Trophoblast cell (in vitro differentiated cells and primary cell): Measurements from ENCODE around the gene CDH7.

Source experiments
- DNase-seq, 2 donors: peaks; one replicate each; pipeline ENCODE4 v3.0.0-alpha.2; 2016
- H2AFZ ChIP-seq: 2 replicates; pipeline ENCODE4 v1.6.1; 2013; ENCODE audit warnings: low read length, moderate library complexity, mild to moderate bottlenecking; ENCODE audit not compliant: insufficient read depth, poor library complexity
- H2AK5ac ChIP-seq: 2 replicates; pipeline ENCODE4 v1.6.1; 2013; ENCODE audit warnings: mild to moderate bottlenecking, low read length
- H2BK120ac ChIP-seq: 2 replicates; pipeline ENCODE4 v1.6.1; 2013; ENCODE audit warnings: low read length, mild to moderate bottlenecking, moderate library complexity; ENCODE audit not compliant: insufficient read depth, poor library complexity
- H2BK12ac ChIP-seq: 2 replicates; pipeline ENCODE4 v1.6.1; 2013; ENCODE audit warnings: mild to moderate bottlenecking, low read length, moderate library complexity
- H2BK5ac ChIP-seq: 2 replicates; pipeline ENCODE4 v1.6.1; 2013; ENCODE audit warnings: low read length, low read depth, moderate library complexity, mild to moderate bottlenecking; ENCODE audit not compliant: poor library complexity
- H3K14ac ChIP-seq: 2 replicates; pipeline ENCODE4 v1.6.1; 2013; ENCODE audit warnings: mild to moderate bottlenecking, low read length
- H3K18ac ChIP-seq: 2 replicates; pipeline ENCODE4 v1.6.1; 2013; ENCODE audit warnings: mild to moderate bottlenecking, low read length
- H3K23ac ChIP-seq: 2 replicates; pipeline ENCODE4 v1.6.1; 2013; ENCODE audit warnings: low read length
- H3K27ac ChIP-seq: 2 replicates; pipeline ENCODE4 v1.5.1; 2013; ENCODE audit warnings: low read depth, mild to moderate bottlenecking, inconsistent platforms, low read length, moderate library complexity
- H3K27me3 ChIP-seq: 2 replicates; pipeline ENCODE4 v1.6.1; 2013; ENCODE audit warnings: inconsistent platforms, mild to moderate bottlenecking, low read length, moderate library complexity; ENCODE audit not compliant: insufficient read depth
- H3K36me3 ChIP-seq, 2 experiments: 1 replicate in 1 of 2; 2 replicates in 1 of 2; pipeline ENCODE4 v1.6.1; 2013; ENCODE audit warnings: low read length in 2 of 2, mild to moderate bottlenecking in 2 of 2, moderate library complexity in 1 of 2; ENCODE audit not compliant: insufficient read depth in 2 of 2, control insufficient read depth in 1 of 2
- H3K4ac ChIP-seq: 2 replicates; pipeline ENCODE4 v1.6.1; 2013; ENCODE audit warnings: low read depth, mild to moderate bottlenecking, low read length, moderate library complexity
- H3K4me1 ChIP-seq, 2 experiments: 1 replicate in 1 of 2; 2 replicates in 1 of 2; pipeline ENCODE4 v1.6.1; 2013; ENCODE audit warnings: low read length in 2 of 2, mild to moderate bottlenecking in 2 of 2, moderate library complexity in 1 of 2; ENCODE audit not compliant: insufficient read depth in 2 of 2, control insufficient read depth in 1 of 2
- H3K4me2 ChIP-seq: 2 replicates; pipeline ENCODE4 v1.6.1; 2013; ENCODE audit warnings: inconsistent platforms, mild to moderate bottlenecking, low read length, moderate library complexity
- H3K4me3 ChIP-seq: 2 replicates; pipeline ENCODE4 v1.5.1; 2013; ENCODE audit warnings: mild to moderate bottlenecking, low read depth, low read length, inconsistent platforms
- H3K79me1 ChIP-seq: one replicate; pipeline ENCODE4 v1.6.1; 2013; ENCODE audit warnings: low read length
- H3K79me2 ChIP-seq: 2 replicates; pipeline ENCODE4 v1.6.1; 2013; ENCODE audit warnings: low read length, mild to moderate bottlenecking; ENCODE audit not compliant: control insufficient read depth, insufficient read depth, poor library complexity
- H3K9ac ChIP-seq: 2 replicates; pipeline ENCODE4 v1.6.1; 2013; ENCODE audit warnings: mild to moderate bottlenecking, low read length
- H3K9me3 ChIP-seq: 2 replicates; pipeline ENCODE4 v1.6.1; 2013; ENCODE audit warnings: low read depth, mild to moderate bottlenecking, control low read depth, inconsistent platforms, low read length; ENCODE audit not compliant: insufficient read depth
- H4K12ac ChIP-seq: 2 replicates; pipeline ENCODE4 v1.6.1; 2013; ENCODE audit warnings: low read depth, mild to moderate bottlenecking, low read length, moderate library complexity
- H4K8ac ChIP-seq: 2 replicates; pipeline ENCODE4 v1.6.1; 2013; ENCODE audit warnings: low read depth, mild to moderate bottlenecking, low read length, moderate library complexity
- H4K91ac ChIP-seq: one replicate; pipeline ENCODE4 v1.6.1; 2013; ENCODE audit warnings: low read depth, mild to moderate bottlenecking, low read length, moderate library complexity
- WGBS: extraction: QIAGEN DNeasy Blood & Tissue Kit; methylation state at CpG from one replicate; pipeline ENCODE4 v1.1.7; 2013; ENCODE audit warnings: missing lambda C conversion rate; ENCODE audit not compliant: insufficient read length, insufficient coverage; ENCODE audit errors: extremely low coverage; 5-methylcytosine and 5-hydroxymethylcytosine counted together

The CDH7 gene

GRCh38 chr18:65934874-65935273 lies 184.1 kb downstream of the CDH7 start:
- Histone ChIP-seq H4K12ac (no peak overlapping the region), H3K27ac (no peak overlapping the region)
- no peak for DNase-seq

GRCh38 chr18:65936678-65937077 lies 185.9 kb downstream of the CDH7 start:
- Histone ChIP-seq H3K27me3 (no peaks in the 10 kb centered on the region), H3K4me2 (no peak overlapping the region), H3K23ac (no peak overlapping the region), H3K36me3 (no peaks in the 10 kb centered on the region), H3K4me3 (no peak overlapping the region), H4K91ac (no peak overlapping the region), H2AFZ (no peak overlapping the region), H2BK5ac (no peak overlapping the region), H4K8ac (no peak overlapping the region), H3K79me2 (no peaks in the 10 kb centered on the region), H3K18ac (no peak overlapping the region), H2BK12ac (no peak overlapping the region), H2BK120ac (no peak overlapping the region), H3K4me1 (no peaks in the 10 kb centered on the region), H2AK5ac (no peak overlapping the region), H3K79me1 (no peaks in the 10 kb centered on the region), H3K9ac (no peak overlapping the region), H3K9me3 (no peaks in the 10 kb centered on the region), H4K12ac (no peak overlapping the region), H3K27ac (no peak overlapping the region), H3K4ac (no peak overlapping the region), H3K14ac (no peak overlapping the region)
- DNase-seq: no peak
- no CpG with 5 or more reads among the region's 1 CpG for WGBS

More at GRCh38 chr18:65934874-65935273, 184.1 kb downstream of the CDH7 start:
- no peaks in the 10 kb centered on the region for H3K79me2 ChIP-seq
- H3K4me3 ChIP-seq: no peak overlapping the region
- no peak overlapping the region for H3K4me2 ChIP-seq
- H3K9me3 ChIP-seq: no peaks in the 10 kb centered on the region
- no peak overlapping the region for H2AK5ac ChIP-seq
- no peaks in the 10 kb centered on the region for H3K36me3 ChIP-seq
- no peaks in the 10 kb centered on the region for H3K27me3 ChIP-seq
- no peaks in the 10 kb centered on the region for H3K4me1 ChIP-seq
- no peak overlapping the region for H2AFZ ChIP-seq
- H3K9ac ChIP-seq: no peak overlapping the region
- no peak overlapping the region for H2BK12ac ChIP-seq
- H3K79me1 ChIP-seq: no peaks in the 10 kb centered on the region
- H3K23ac ChIP-seq: no peak overlapping the region
- no peak overlapping the region for H3K14ac ChIP-seq
- WGBS: no CpG with 5 or more reads among the region's 2 CpGs
- H4K8ac ChIP-seq: no peak overlapping the region
- no peak overlapping the region for H2BK120ac ChIP-seq
- H3K4ac ChIP-seq: no peak overlapping the region
- H3K18ac ChIP-seq: no peak overlapping the region
- H2BK5ac ChIP-seq: no peak overlapping the region
- H4K91ac ChIP-seq: no peak overlapping the region

GRCh38 chr18:65937180-65937579 lies 186.4 kb downstream of the CDH7 start:
- H3K23ac ChIP-seq: no peak overlapping the region
- H3K36me3 ChIP-seq: no peaks in the 10 kb centered on the region
- no peaks in the 10 kb centered on the region for H3K9me3 ChIP-seq
- H3K4ac ChIP-seq: no peak overlapping the region
- H2AFZ ChIP-seq: no peak overlapping the region
- H3K4me1 ChIP-seq: no peaks in the 10 kb centered on the region
- no peak overlapping the region for H2AK5ac ChIP-seq
- no peak overlapping the region for H4K91ac ChIP-seq
- H2BK120ac ChIP-seq: no peak overlapping the region
- no peaks in the 10 kb centered on the region for H3K27me3 ChIP-seq
- no peak overlapping the region for H3K9ac ChIP-seq
- no peak overlapping the region for H3K14ac ChIP-seq
- H3K79me1 ChIP-seq: no peaks in the 10 kb centered on the region
- H4K8ac ChIP-seq: no peak overlapping the region
- H3K4me3 ChIP-seq: no peak overlapping the region
- H2BK12ac ChIP-seq: no peak overlapping the region
- no peaks in the 10 kb centered on the region for H3K79me2 ChIP-seq
- H3K18ac ChIP-seq: no peak overlapping the region
- DNase-seq: no peak
- no peak overlapping the region for H3K27ac ChIP-seq
- H3K4me2 ChIP-seq: no peak overlapping the region
- no peak overlapping the region for H2BK5ac ChIP-seq
- no peak overlapping the region for H4K12ac ChIP-seq

GRCh38 chr18:65938592-65939372 lies 188.0 kb downstream of the CDH7 start:
- no peak overlapping the region for H4K12ac ChIP-seq
- H3K4me3 ChIP-seq: no peak overlapping the region
- DNase-seq: peak in 1 of 2 donors; percentile 36
- no peak overlapping the region for H2BK5ac ChIP-seq
- no peak overlapping the region for H3K23ac ChIP-seq
- no peak overlapping the region for H3K27ac ChIP-seq
- H3K9me3 ChIP-seq: no peaks in the 10 kb centered on the region
- H3K18ac ChIP-seq: no peak overlapping the region
- H4K91ac ChIP-seq: no peak overlapping the region
- no peak overlapping the region for H2BK12ac ChIP-seq
- H3K27me3 ChIP-seq: no peaks in the 10 kb centered on the region
- no peak overlapping the region for H3K4ac ChIP-seq
- H3K79me1 ChIP-seq: no peaks in the 10 kb centered on the region
- no peaks in the 10 kb centered on the region for H3K4me1 ChIP-seq
- no peaks in the 10 kb centered on the region for H3K79me2 ChIP-seq
- no peak overlapping the region for H2BK120ac ChIP-seq
- H3K14ac ChIP-seq: no peak overlapping the region
- no peaks in the 10 kb centered on the region for H3K36me3 ChIP-seq
- no peak overlapping the region for H3K4me2 ChIP-seq
- H2AFZ ChIP-seq: no peak overlapping the region
- no peak overlapping the region for H4K8ac ChIP-seq
- H3K9ac ChIP-seq: no peak overlapping the region
- H2AK5ac ChIP-seq: no peak overlapping the region
- WGBS: no CpG with 5 or more reads among the region's 4 CpGs
